ENCODE data around the gene DGKI.

DNA sequence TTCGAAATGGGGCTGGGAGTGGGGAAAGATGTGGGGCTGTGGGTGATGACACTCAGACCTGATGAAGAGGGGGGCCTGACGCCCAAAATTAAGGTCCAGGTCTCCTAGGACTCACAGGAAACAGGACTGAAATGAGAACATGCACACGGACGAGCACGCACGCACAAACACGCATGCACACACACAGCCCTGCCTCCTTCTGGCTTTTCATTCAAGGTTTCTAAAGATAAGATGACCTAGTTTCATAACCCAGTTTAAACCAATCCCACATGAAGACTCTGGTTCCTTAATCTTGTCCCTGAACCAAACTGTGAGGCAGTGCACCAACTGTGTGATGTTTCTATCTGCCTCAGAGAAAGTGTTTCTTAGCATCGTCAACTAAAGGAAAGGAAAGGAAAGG is 162.0 kb downstream of the DGKI start:
- TF ChIP-seq, protein P1, sequence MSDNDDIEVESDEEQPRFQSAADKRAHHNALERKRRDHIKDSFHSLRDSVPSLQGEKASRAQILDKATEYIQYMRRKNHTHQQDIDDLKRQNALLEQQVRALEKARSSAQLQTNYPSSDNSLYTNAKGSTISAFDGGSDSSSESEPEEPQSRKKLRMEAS (IDR thresholded peaks at IDR 0.05) = no peak
- TF ChIP-seq, protein P2, sequence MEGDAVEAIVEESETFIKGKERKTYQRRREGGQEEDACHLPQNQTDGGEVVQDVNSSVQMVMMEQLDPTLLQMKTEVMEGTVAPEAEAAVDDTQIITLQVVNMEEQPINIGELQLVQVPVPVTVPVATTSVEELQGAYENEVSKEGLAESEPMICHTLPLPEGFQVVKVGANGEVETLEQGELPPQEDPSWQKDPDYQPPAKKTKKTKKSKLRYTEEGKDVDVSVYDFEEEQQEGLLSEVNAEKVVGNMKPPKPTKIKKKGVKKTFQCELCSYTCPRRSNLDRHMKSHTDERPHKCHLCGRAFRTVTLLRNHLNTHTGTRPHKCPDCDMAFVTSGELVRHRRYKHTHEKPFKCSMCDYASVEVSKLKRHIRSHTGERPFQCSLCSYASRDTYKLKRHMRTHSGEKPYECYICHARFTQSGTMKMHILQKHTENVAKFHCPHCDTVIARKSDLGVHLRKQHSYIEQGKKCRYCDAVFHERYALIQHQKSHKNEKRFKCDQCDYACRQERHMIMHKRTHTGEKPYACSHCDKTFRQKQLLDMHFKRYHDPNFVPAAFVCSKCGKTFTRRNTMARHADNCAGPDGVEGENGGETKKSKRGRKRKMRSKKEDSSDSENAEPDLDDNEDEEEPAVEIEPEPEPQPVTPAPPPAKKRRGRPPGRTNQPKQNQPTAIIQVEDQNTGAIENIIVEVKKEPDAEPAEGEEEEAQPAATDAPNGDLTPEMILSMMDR (CRISPR knock-in tag; IDR thresholded peaks at IDR 0.05) = no peak
- TF ChIP-seq ZNF431 (CRISPR knock-in tag; IDR thresholded peaks at IDR 0.05; ENCODE audit: borderline replicate concordance, low read depth) (no peak), MAFK (conservative IDR thresholded peaks at IDR 0.05 in 1 of 2, IDR thresholded peaks at IDR 0.05 in 1 of 2; ENCODE audit: low read length in 2 of 2) (no peak), CEBPB (IDR thresholded peaks at IDR 0.05; ENCODE audit: borderline replicate concordance, low read depth, low read length) (no peak), JDP2 (CRISPR knock-in tag; IDR thresholded peaks at IDR 0.05; ENCODE audit: borderline replicate concordance) (no peak), U2AF2 (IDR thresholded peaks at IDR 0.05; ENCODE audit: low read depth, low read length) (no peak), ZSCAN12 (CRISPR knock-in tag; IDR thresholded peaks at IDR 0.05) (no peak)
- TF ChIP-seq, protein P3, sequence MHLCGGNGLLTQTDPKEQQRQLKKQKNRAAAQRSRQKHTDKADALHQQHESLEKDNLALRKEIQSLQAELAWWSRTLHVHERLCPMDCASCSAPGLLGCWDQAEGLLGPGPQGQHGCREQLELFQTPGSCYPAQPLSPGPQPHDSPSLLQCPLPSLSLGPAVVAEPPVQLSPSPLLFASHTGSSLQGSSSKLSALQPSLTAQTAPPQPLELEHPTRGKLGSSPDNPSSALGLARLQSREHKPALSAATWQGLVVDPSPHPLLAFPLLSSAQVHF (CRISPR knock-in tag; IDR thresholded peaks at IDR 0.05) = no peak
- TF ChIP-seq, protein P4, sequence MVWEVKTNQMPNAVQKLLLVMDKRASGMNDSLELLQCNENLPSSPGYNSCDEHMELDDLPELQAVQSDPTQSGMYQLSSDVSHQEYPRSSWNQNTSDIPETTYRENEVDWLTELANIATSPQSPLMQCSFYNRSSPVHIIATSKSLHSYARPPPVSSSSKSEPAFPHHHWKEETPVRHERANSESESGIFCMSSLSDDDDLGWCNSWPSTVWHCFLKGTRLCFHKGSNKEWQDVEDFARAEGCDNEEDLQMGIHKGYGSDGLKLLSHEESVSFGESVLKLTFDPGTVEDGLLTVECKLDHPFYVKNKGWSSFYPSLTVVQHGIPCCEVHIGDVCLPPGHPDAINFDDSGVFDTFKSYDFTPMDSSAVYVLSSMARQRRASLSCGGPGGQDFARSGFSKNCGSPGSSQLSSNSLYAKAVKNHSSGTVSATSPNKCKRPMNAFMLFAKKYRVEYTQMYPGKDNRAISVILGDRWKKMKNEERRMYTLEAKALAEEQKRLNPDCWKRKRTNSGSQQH (CRISPR knock-in tag; IDR thresholded peaks at IDR 0.05; ENCODE audit: low read depth) = no peak
- TF ChIP-seq, protein P5, sequence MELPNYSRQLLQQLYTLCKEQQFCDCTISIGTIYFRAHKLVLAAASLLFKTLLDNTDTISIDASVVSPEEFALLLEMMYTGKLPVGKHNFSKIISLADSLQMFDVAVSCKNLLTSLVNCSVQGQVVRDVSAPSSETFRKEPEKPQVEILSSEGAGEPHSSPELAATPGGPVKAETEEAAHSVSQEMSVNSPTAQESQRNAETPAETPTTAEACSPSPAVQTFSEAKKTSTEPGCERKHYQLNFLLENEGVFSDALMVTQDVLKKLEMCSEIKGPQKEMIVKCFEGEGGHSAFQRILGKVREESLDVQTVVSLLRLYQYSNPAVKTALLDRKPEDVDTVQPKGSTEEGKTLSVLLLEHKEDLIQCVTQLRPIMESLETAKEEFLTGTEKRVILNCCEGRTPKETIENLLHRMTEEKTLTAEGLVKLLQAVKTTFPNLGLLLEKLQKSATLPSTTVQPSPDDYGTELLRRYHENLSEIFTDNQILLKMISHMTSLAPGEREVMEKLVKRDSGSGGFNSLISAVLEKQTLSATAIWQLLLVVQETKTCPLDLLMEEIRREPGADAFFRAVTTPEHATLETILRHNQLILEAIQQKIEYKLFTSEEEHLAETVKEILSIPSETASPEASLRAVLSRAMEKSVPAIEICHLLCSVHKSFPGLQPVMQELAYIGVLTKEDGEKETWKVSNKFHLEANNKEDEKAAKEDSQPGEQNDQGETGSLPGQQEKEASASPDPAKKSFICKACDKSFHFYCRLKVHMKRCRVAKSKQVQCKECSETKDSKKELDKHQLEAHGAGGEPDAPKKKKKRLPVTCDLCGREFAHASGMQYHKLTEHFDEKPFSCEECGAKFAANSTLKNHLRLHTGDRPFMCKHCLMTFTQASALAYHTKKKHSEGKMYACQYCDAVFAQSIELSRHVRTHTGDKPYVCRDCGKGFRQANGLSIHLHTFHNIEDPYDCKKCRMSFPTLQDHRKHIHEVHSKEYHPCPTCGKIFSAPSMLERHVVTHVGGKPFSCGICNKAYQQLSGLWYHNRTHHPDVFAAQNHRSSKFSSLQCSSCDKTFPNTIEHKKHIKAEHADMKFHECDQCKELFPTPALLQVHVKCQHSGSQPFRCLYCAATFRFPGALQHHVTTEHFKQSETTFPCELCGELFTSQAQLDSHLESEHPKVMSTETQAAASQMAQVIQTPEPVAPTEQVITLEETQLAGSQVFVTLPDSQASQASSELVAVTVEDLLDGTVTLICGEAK (IDR thresholded peaks at IDR 0.05) = no peak
- TF ChIP-seq, protein P5 (CRISPR knock-in tag; IDR thresholded peaks at IDR 0.05) = no peak
- TF ChIP-seq, protein P6, sequence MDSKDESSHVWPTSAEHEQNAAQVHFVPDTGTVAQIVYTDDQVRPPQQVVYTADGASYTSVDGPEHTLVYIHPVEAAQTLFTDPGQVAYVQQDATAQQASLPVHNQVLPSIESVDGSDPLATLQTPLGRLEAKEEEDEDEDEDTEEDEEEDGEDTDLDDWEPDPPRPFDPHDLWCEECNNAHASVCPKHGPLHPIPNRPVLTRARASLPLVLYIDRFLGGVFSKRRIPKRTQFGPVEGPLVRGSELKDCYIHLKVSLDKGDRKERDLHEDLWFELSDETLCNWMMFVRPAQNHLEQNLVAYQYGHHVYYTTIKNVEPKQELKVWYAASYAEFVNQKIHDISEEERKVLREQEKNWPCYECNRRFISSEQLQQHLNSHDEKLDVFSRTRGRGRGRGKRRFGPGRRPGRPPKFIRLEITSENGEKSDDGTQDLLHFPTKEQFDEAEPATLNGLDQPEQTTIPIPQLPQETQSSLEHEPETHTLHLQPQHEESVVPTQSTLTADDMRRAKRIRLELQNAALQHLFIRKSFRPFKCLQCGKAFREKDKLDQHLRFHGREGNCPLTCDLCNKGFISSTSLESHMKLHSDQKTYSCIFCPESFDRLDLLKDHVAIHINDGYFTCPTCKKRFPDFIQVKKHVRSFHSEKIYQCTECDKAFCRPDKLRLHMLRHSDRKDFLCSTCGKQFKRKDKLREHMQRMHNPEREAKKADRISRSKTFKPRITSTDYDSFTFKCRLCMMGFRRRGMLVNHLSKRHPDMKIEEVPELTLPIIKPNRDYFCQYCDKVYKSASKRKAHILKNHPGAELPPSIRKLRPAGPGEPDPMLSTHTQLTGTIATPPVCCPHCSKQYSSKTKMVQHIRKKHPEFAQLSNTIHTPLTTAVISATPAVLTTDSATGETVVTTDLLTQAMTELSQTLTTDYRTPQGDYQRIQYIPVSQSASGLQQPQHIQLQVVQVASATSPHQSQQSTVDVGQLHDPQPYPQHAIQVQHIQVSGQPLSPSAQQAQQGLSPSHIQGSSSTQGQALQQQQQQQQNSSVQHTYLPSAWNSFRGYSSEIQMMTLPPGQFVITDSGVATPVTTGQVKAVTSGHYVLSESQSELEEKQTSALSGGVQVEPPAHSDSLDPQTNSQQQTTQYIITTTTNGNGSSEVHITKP (CRISPR knock-in tag; IDR thresholded peaks at IDR 0.05; ENCODE audit: low read depth) = no peak
